Parathyroid adenoma (tissue), 2 donors: ENCODE results near the gene RSU1.

Source experiments
- H2AFZ ChIP-seq: fragments of 300-600 bp; sonication (generic); one replicate; pipeline ENCODE4 v1.7.0; 2017; ENCODE audit warnings: antibody characterized with exemption, mild to moderate bottlenecking
- H3K27ac ChIP-seq: fragments of 300-600 bp; sonication (generic); one replicate; pipeline ENCODE4 v1.7.0; 2017
- H3K27me3 ChIP-seq: fragments of 300-600 bp; sonication (generic); one replicate; pipeline ENCODE4 v1.7.0; 2017; ENCODE audit warnings: low read length; ENCODE audit not compliant: control insufficient read depth, insufficient read depth
- H3K36me3 ChIP-seq: fragments of 300-600 bp; sonication (generic); one replicate; pipeline ENCODE4 v1.7.0; 2017; ENCODE audit warnings: low read length; ENCODE audit not compliant: control insufficient read depth, insufficient read depth
- H3K4me1 ChIP-seq: fragments of 300-600 bp; sonication (generic); one replicate; pipeline ENCODE4 v1.7.0; 2017; ENCODE audit warnings: control low read depth
- H3K4me2 ChIP-seq: fragments of 300-600 bp; sonication (generic); one replicate; pipeline ENCODE4 v1.7.0; 2017; ENCODE audit warnings: low read length
- H3K4me3 ChIP-seq: fragments of 300-600 bp; sonication (generic); one replicate; pipeline ENCODE4 v1.7.0; 2017; ENCODE audit warnings: low read depth, low read length
- H3K79me2 ChIP-seq: fragments of 300-600 bp; sonication (generic); one replicate; pipeline ENCODE4 v1.7.0; 2017; ENCODE audit warnings: control low read depth
- H3K9ac ChIP-seq: fragments of 300-600 bp; sonication (generic); one replicate; pipeline ENCODE4 v1.7.0; 2017; ENCODE audit warnings: mild to moderate bottlenecking
- H3K9me3 ChIP-seq: fragments of 300-600 bp; sonication (generic); one replicate; pipeline ENCODE4 v1.7.0; 2017; ENCODE audit warnings: low read length; ENCODE audit not compliant: control insufficient read depth
- CTCF ChIP-seq: fragments of 300-600 bp; sonication (generic); IDR thresholded peaks from one replicate; pipeline ENCODE4 v1.7.0; 2017; ENCODE audit warnings: antibody characterized with exemption, mild to moderate bottlenecking
- donor health status: primary hyperparathyroidism.

The RSU1 gene

DNA sequence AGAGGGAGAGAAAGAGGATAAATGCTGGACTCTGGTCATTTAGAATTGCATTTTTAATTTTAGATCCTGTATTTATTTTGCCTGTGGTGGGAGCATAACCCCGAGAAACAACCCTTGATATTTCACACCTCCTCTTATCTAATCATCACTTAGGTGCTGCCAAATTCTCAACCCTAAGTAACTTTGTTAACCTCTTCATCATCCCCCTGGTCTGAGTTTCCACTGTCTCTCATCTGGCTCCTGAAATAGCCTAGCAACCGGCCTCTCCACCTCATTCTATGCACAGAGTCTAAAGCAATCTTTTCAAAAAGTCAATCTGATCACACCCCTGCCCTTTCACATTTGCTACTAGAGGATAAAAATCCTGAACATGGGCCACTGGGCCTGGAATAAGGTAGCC is 177.1 kb downstream of the RSU1 start:
- Histone ChIP-seq H3K36me3 (no peaks in the 10 kb centered on the region), H3K79me2 (peaks cover 3% of the 10 kb centered on the region), H3K9ac (no peak overlapping the region), H3K27ac (no peak overlapping the region), H3K4me3 (no peak overlapping the region), H3K9me3 (no peaks in the 10 kb centered on the region), H3K27me3 (no peaks in the 10 kb centered on the region), H3K4me2 (no peak overlapping the region), H2AFZ (no peak overlapping the region), H3K4me1 (peaks cover 10% of the 10 kb centered on the region)
- TF ChIP-seq CTCF, result no peak

DNA sequence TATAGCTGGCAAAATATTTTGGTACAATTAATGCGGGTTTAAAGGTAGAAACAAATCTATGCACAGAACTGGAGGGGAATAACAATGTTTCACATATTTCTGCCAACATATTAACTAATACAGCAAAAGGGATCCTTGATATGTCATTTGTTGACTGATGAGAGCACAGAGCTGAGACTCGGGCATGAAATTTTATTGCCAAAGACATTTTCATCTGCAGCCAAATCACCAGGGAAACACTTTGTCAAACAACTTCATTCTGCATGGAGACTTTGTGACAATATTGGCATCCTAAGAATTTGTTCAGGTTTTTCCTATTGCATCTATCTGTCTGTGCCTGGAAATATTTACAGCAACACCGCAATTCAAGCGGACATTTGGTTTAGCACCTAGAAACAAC is 177.8 kb downstream of the RSU1 start:
- Histone ChIP-seq H3K79me2 (peaks cover 3% of the 10 kb centered on the region), H3K9me3 (no peaks in the 10 kb centered on the region), H3K4me2 (no peak overlapping the region), H3K27me3 (no peaks in the 10 kb centered on the region), H3K4me3 (no peak overlapping the region), H3K27ac (no peak overlapping the region), H3K36me3 (no peaks in the 10 kb centered on the region), H2AFZ (no peak overlapping the region), H3K4me1 (peaks cover 10% of the 10 kb centered on the region), H3K9ac (no peak overlapping the region)
- TF ChIP-seq CTCF, result no peak

DNA sequence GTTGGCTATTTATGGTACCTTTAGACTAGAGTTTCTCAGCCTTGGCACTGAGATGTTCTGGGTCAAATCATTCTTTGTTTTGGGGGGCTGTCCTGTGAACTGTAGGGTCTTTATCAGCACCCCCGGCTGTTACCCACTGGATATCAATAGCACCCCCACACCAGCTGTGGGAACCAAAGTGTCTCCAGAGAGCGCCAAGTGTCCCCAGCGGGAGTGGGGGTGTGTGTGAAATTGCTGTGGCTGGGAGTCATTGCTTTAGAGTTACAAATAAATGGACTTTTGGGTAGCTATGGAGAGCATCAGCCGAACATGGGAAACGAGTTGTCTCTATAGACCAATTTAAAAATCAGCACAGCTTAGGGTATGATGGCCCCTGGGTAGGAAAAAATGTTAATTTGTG is 184.2 kb downstream of the RSU1 start:
- no peaks in the 10 kb centered on the region for H3K9me3 ChIP-seq
- H3K4me3 ChIP-seq, result no peak overlapping the region
- no peak overlapping the region for H3K27ac ChIP-seq
- no peak for TF ChIP-seq CTCF
- H3K4me2 ChIP-seq, result no peak overlapping the region
- no peaks in the 10 kb centered on the region for H3K27me3 ChIP-seq
- H3K4me1 ChIP-seq, result no peaks in the 10 kb centered on the region
- no peaks in the 10 kb centered on the region for H3K36me3 ChIP-seq
- H3K79me2 ChIP-seq, result peaks cover 5% of the 10 kb centered on the region
- H3K9ac ChIP-seq, result no peak overlapping the region
- H2AFZ ChIP-seq, result no peak overlapping the region

GRCh38 chr10:16626697-16627096 is 190.5 kb downstream of the RSU1 start:
- no peak for TF ChIP-seq CTCF
- Histone ChIP-seq H3K27ac (no peak overlapping the region), H2AFZ (no peak overlapping the region), H3K4me3 (no peak overlapping the region), H3K9me3 (no peaks in the 10 kb centered on the region), H3K4me1 (no peaks in the 10 kb centered on the region), H3K27me3 (no peaks in the 10 kb centered on the region), H3K36me3 (no peaks in the 10 kb centered on the region), H3K9ac (no peak overlapping the region), H3K4me2 (no peak overlapping the region), H3K79me2 (no peaks in the 10 kb centered on the region)

- Histone ChIP-seq H3K4me3 (no peak overlapping the region), H3K27ac (no peak overlapping the region), H3K4me1 (no peaks in the 10 kb centered on the region), H3K36me3 (no peaks in the 10 kb centered on the region), H2AFZ (no peak overlapping the region), H3K9ac (no peak overlapping the region), H3K9me3 (no peaks in the 10 kb centered on the region), H3K27me3 (no peaks in the 10 kb centered on the region), H3K79me2 (no peaks in the 10 kb centered on the region), H3K4me2 (no peak overlapping the region)
- TF ChIP-seq CTCF, result no peak
Measured at GRCh38 chr10:16612981-16613355, 204.3 kb downstream of the RSU1 start.
